ENCODE results near the gene CA10. TPM values are rescaled to one million over a fixed set of nuclear protein-coding genes. Genes with fewer than 3 reads are reported as not detected.

CA10 gene
- total RNA-seq, result not detected

GRCh38 chr17:52158450-52159042 is at the start of gene CA10:
CA10 (minus strand) TSS chr17:52158714.
- no peaks in the 10 kb centered on the region for H3K36me3 ChIP-seq
- no peak within 1 kb of the TSS for H3K27ac ChIP-seq
- H3K4me1 ChIP-seq, result peaks cover 0 to 18% (median 8%) of the 10 kb centered on the region in 3 donors
- H3K4me3 ChIP-seq, result peak within 1 kb of the TSS in 1 of 2 donors; percentile 14
- no peak for ATAC-seq
- 0% methylated on average over 1 of the region's 52 CpGs; no CpG with 5 or more reads in 1 of the 2 donors for WGBS, 2 donors (ENCODE audit: low coverage in 1 of 2)
- peaks cover 0 to 8% (median 0%) of the 10 kb centered on the region in 3 donors for H3K9me3 ChIP-seq
- TF ChIP-seq POLR2AphosphoS5 (IDR thresholded peaks at IDR 0.05), result no peak
- TF ChIP-seq CTCF (IDR thresholded peaks at IDR 0.05), result no peak
- no peak for TF ChIP-seq POLR2A (IDR thresholded peaks at IDR 0.05)
- TF ChIP-seq EP300 (IDR thresholded peaks at IDR 0.05), result no peak
- peaks cover 82% of the 10 kb centered on the region for H3K27me3 ChIP-seq

DNA sequence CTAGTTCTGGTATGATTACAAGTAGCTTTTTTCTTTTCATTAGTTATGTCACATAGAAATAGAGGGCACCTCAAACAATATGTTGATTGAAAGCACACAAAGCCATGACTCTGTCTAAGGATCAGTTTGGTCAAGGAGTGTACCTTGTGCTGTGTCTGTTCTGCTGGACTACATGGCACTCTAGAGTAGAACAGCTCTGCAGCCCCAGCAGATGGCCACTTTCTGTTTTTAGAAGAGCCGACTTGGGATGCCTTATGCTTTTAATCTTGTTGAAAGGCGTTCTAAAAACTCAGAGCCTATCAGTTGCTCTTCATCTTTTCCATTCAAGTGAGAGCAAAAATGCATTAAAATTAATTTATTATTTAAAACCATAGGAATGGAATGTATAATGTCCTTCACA is 49.3 kb upstream of the CA10 start:
- Histone ChIP-seq H3K4me3 (no peak overlapping the region), H3K27ac (no peak overlapping the region), H3K36me3 (no peaks in the 10 kb centered on the region), H3K9me3 (no peaks in the 10 kb centered on the region), H3K4me1 (no peaks in the 10 kb centered on the region), H3K27me3 (no peaks in the 10 kb centered on the region)
- no peak for ATAC-seq
- TF ChIP-seq POLR2AphosphoS5 (IDR thresholded peaks at IDR 0.05) (no peak), CTCF (IDR thresholded peaks at IDR 0.05) (no peak), EP300 (IDR thresholded peaks at IDR 0.05) (no peak), POLR2A (IDR thresholded peaks at IDR 0.05) (no peak)
- 50% methylated on average over 2 of the region's 2 CpGs; no CpG with 5 or more reads in 1 of the 2 donors for WGBS, 2 donors (ENCODE audit: low coverage in 1 of 2)

- ATAC-seq, result no peak
- TF ChIP-seq EP300 (IDR thresholded peaks at IDR 0.05) (no peak), POLR2A (IDR thresholded peaks at IDR 0.05) (no peak), CTCF (IDR thresholded peaks at IDR 0.05) (no peak), POLR2AphosphoS5 (IDR thresholded peaks at IDR 0.05) (no peak)
- Histone ChIP-seq H3K27me3 (no peaks in the 10 kb centered on the region), H3K9me3 (no peaks in the 10 kb centered on the region), H3K36me3 (no peaks in the 10 kb centered on the region), H3K4me3 (no peak overlapping the region), H3K27ac (no peak overlapping the region), H3K4me1 (no peaks in the 10 kb centered on the region)
- WGBS, 2 donors (ENCODE audit: low coverage in 1 of 2), result 36 to 50% methylated on average over 2 of the region's 2 CpGs
Measured at GRCh38 chr17:52202520-52203080, 44.1 kb upstream of the CA10 start.

DNA sequence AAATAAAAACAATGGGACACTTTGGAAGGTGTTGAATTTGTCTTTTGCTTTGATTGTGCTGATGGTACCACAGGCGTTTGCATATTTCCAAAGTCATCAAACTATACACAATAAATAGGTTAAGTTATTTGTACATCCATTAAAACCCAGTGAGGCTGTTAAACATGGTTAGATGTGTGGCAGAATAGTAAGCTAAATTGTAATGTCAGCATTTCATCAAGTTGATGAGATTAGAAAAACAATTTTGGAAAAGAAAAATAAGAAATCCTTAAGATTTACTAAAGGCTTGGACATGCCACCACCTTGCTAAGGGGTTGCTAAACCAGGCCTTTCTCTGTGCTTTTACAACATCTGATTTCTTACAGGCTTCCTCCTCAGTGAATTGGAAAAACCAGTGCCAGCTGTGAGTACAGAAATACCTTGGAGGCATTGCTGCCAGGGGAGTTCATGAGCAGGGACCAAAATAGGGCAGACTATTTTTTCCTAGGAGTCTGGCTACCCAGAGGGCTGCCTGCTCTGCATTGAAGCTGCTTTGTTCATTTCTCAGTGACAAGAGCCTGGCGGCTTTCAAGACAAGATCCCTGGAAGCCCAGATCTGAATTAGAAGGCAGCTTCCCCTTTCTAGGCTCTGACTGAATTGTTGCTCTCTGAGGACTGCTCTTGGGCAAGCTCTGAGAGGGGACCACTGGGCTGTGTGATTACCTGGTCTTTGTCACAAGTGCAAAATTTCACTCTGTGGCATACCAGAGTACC is 43.4 kb upstream of the CA10 start:
- ATAC-seq, result no peak
- Histone ChIP-seq H3K36me3 (no peaks in the 10 kb centered on the region), H3K27ac (no peak overlapping the region), H3K4me1 (no peaks in the 10 kb centered on the region), H3K9me3 (no peaks in the 10 kb centered on the region), H3K4me3 (no peak overlapping the region), H3K27me3 (no peaks in the 10 kb centered on the region)
- no peak for TF ChIP-seq POLR2AphosphoS5 (IDR thresholded peaks at IDR 0.05)
- TF ChIP-seq POLR2A (IDR thresholded peaks at IDR 0.05), result no peak
- TF ChIP-seq CTCF (IDR thresholded peaks at IDR 0.05), result no peak
- no peak for TF ChIP-seq EP300 (IDR thresholded peaks at IDR 0.05)
- 84 to 90% methylated on average over 1 to 2 of the region's 2 CpGs for WGBS, 2 donors (ENCODE audit: low coverage in 1 of 2)

All from gastroesophageal sphincter (tissue), 4 donors.